ENCODE data around the gene PSMD2. TPM values are rescaled to one million over a fixed set of nuclear protein-coding genes. Genes with fewer than 3 reads are reported as not detected.

The PSMD2 gene
- total RNA-seq, 1 experiment from 2014 or later, result 359 TPM

- TF ChIP-seq ZSCAN18 (CRISPR knock-in tag; IDR thresholded peaks at IDR 0.05) (no peak), JAZF1 (CRISPR knock-in tag; IDR thresholded peaks at IDR 0.05) (no peak), RORB (CRISPR knock-in tag; IDR thresholded peaks at IDR 0.05) (no peak)
- TF ChIP-seq, protein P1, sequence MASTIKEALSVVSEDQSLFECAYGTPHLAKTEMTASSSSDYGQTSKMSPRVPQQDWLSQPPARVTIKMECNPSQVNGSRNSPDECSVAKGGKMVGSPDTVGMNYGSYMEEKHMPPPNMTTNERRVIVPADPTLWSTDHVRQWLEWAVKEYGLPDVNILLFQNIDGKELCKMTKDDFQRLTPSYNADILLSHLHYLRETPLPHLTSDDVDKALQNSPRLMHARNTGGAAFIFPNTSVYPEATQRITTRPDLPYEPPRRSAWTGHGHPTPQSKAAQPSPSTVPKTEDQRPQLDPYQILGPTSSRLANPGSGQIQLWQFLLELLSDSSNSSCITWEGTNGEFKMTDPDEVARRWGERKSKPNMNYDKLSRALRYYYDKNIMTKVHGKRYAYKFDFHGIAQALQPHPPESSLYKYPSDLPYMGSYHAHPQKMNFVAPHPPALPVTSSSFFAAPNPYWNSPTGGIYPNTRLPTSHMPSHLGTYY (CRISPR knock-in tag; IDR thresholded peaks at IDR 0.05), result no peak
These were observed 7.8 kb upstream of the PSMD2 start (continued) for GRCh38 chr3:184291044-184291737.

DNA sequence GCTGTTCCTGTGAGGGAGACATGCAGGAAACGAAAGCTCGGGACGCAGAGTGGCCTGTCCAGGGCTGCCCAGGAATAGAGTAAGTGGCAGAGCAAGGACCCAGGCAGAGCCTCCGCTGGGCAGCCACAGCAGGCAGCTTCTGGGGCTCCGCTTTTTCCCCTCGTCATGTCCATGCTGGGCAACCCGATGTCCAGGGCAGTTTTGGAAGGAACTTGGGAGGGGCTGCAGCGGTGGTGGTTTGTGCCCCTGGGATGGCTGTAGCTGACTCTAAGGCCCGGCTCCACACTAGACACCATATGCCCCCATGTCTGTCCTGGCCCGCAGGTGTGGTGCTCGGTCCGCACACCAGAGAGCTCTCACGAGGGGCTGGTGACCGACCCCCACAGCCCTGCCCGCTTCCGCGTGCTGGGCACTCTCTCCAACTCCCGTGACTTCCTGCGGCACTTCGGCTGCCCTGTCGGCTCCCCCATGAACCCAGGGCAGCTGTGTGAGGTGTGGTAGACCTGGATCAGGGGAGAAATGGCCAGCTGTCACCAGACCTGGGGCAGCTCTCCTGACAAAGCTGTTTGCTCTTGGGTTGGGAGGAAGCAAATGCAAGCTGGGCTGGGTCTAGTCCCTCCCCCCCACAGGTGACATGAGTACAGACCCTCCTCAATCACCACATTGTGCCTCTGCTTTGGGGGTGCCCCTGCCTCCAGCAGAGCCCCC lies 7.1 kb upstream of the PSMD2 start:
- H3K27me3 Mint-ChIP-seq (ENCODE audit: low read depth), result peaks cover 5% of the 10 kb centered on the region; the same call in 1 of the 2 replicates
- no peaks in the 10 kb centered on the region for H3K4me1 Mint-ChIP-seq
- no peaks in the 10 kb centered on the region for H3K36me3 Mint-ChIP-seq
- H3K27ac Mint-ChIP-seq, result no peak overlapping the region
- POLR2A ChIA-PET, result no interaction called here
- TF ChIP-seq E2F5 (CRISPR knock-in tag; IDR thresholded peaks at IDR 0.05) (no peak), RORB (CRISPR knock-in tag; IDR thresholded peaks at IDR 0.05) (no peak), STAT6 (CRISPR knock-in tag; conservative IDR thresholded peaks at IDR 0.05; ENCODE audit: low read depth) (no peak), NR2C2 (CRISPR knock-in tag; IDR thresholded peaks at IDR 0.05) (no peak), NR3C1 (CRISPR knock-in tag; conservative IDR thresholded peaks at IDR 0.05; ENCODE audit: low read depth) (no peak), AR (CRISPR knock-in tag; IDR thresholded peaks at IDR 0.05) (no peak), IRF1 (CRISPR knock-in tag; IDR thresholded peaks at IDR 0.05) (no peak), HMGA2 (CRISPR knock-in tag; IDR thresholded peaks at IDR 0.05) (no peak), NFE2L1 (CRISPR knock-in tag; IDR thresholded peaks at IDR 0.05) (no peak), E2F4 (CRISPR knock-in tag; IDR thresholded peaks at IDR 0.05; ENCODE audit: borderline replicate concordance, low read depth) (no peak), PRDM15 (CRISPR knock-in tag; IDR thresholded peaks at IDR 0.05) (no peak), ELF4 (CRISPR knock-in tag; IDR thresholded peaks at IDR 0.05; ENCODE audit: low read depth) (no peak), MXD4 (CRISPR knock-in tag; IDR thresholded peaks at IDR 0.05; ENCODE audit: borderline replicate concordance) (no peak)
- TF ChIP-seq, protein P2, sequence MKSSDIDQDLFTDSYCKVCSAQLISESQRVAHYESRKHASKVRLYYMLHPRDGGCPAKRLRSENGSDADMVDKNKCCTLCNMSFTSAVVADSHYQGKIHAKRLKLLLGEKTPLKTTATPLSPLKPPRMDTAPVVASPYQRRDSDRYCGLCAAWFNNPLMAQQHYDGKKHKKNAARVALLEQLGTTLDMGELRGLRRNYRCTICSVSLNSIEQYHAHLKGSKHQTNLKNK (CRISPR knock-in tag; IDR thresholded peaks at IDR 0.05), result no peak
- CTCF ChIA-PET, result interaction anchor here (1.3 to 1.5 kb wide), 2 partner anchors 30 to 42 kb away, joined by 3 read pairs; partner anchors contain the start of genes CAMK2N2 and EEF1AKMT4
- no peak overlapping the region for H3K4me3 Mint-ChIP-seq
- DNase-seq (ENCODE audit: low spot score) (no peak), ATAC-seq (no peak)
- no peaks in the 10 kb centered on the region for H3K9me3 Mint-ChIP-seq

Measured in WTC11 (cell line).